H1 (cell line): Measurements from ENCODE around the gene RMND5B. TPM values are rescaled to one million over a fixed set of nuclear protein-coding genes. Genes with fewer than 3 reads are reported as not detected.

Experiments
- CTCF ChIA-PET: fragments of 300-600 bp; sonication (Branson Sonifier 250); formaldehyde crosslinking; loops from one replicate; lab custom pipeline; 2021; ENCODE audit not compliant: partially characterized antibody; lab: Charles Lee
- POLR2A ChIA-PET: fragments of 300-600 bp; sonication (Branson Sonifier 250); formaldehyde crosslinking; loops from one replicate; lab custom pipeline; 2021; ENCODE audit warnings: inconsistent platforms; ENCODE audit not compliant: partially characterized antibody; lab: Charles Lee
- DNase-seq, 2 experiments: peaks; one replicate each; pipeline versions ENCODE4 v3.0.0 to v3.0.0-alpha.2; 2010 to 2022; ENCODE audit warnings: low spot score in 2 of 2, low read depth in 1 of 2, mixed read lengths in 1 of 2
- FAIRE-seq: peaks from 2 replicates; lab custom pipeline; 2011; peaks lifted over from hg19 to GRCh38; lab: Jason Lieb, UNC
- H2AFZ ChIP-seq: 2 replicates; pipeline ENCODE4 v1.8.1; 2012; ENCODE audit warnings: low read length, inconsistent platforms
- H2AK5ac ChIP-seq: 2 replicates; pipeline ENCODE4 v1.6.1; 2013; ENCODE audit warnings: low read depth, low read length
- H2BK120ac ChIP-seq: replicated peaks from 2 replicates; pipeline ENCODE3; 2013; ENCODE audit warnings: low read depth, low read length, inconsistent platforms
- H2BK12ac ChIP-seq: 2 replicates; pipeline ENCODE4 v1.6.1; 2013; ENCODE audit warnings: low read depth, low read length
- H2BK15ac ChIP-seq: 2 replicates; pipeline ENCODE4 v1.6.1; 2013; ENCODE audit warnings: low read length
- H2BK20ac ChIP-seq: 2 replicates; pipeline ENCODE4 v1.6.1; 2013; ENCODE audit warnings: low read length
- H2BK5ac ChIP-seq: 2 replicates; pipeline ENCODE4 v1.6.1; 2013; ENCODE audit warnings: low read depth, low read length
- H3K14ac ChIP-seq: 2 replicates; pipeline ENCODE4 v1.6.1; 2013; ENCODE audit warnings: inconsistent platforms; ENCODE audit not compliant: insufficient read length
- H3K18ac ChIP-seq: 2 replicates; pipeline ENCODE4 v1.6.1; 2013; ENCODE audit warnings: low read length; ENCODE audit errors: extremely low read depth
- H3K23ac ChIP-seq: 2 replicates; pipeline ENCODE4 v1.6.1; 2013; ENCODE audit warnings: inconsistent platforms; ENCODE audit not compliant: insufficient read length
- H3K23me2 ChIP-seq: 2 replicates; pipeline ENCODE4 v1.6.1; 2013; ENCODE audit warnings: low read depth, low read length
- H3K27ac ChIP-seq: 2 replicates; pipeline ENCODE4 v1.6.1; 2011; ENCODE audit warnings: low read depth, low read length, inconsistent platforms
- H3K27me3 ChIP-seq, 4 experiments: replicated peaks in 1 of 4; 1 replicate in 1 of 4; 2 replicates in 3 of 4; pipeline versions ENCODE4 v1.6.1 to v1.8.1; 2011 to 2013; ENCODE audit warnings: low read length in 3 of 4, mild to moderate bottlenecking in 3 of 4, inconsistent platforms in 2 of 4, mixed read lengths in 2 of 4, moderate library complexity in 1 of 4; ENCODE audit not compliant: control insufficient read depth in 3 of 4, insufficient read depth in 3 of 4; ENCODE audit errors: extremely low read depth in 1 of 4
- H3K36me3 ChIP-seq, 4 experiments: 2 replicates each; pipeline versions ENCODE4 v1.6.1 to v1.8.1; 2011 to 2013; ENCODE audit warnings: mild to moderate bottlenecking in 4 of 4, low read length in 3 of 4, moderate library complexity in 2 of 4, control low read depth in 1 of 4, inconsistent platforms in 1 of 4; ENCODE audit not compliant: insufficient read depth in 4 of 4, control insufficient read depth in 2 of 4
- H3K4ac ChIP-seq: replicated peaks from 2 replicates; pipeline ENCODE3; 2013; ENCODE audit warnings: low read length, low read depth, mixed read lengths, inconsistent platforms; ENCODE audit not compliant: insufficient read length
- H3K4me1 ChIP-seq, 4 experiments: replicated peaks in 1 of 4; 1 replicate in 1 of 4; 2 replicates in 3 of 4; pipeline versions ENCODE4 v1.6.1 to v1.8.1; 2011 to 2013; ENCODE audit warnings: low read length in 3 of 4, inconsistent platforms in 2 of 4, mixed read lengths in 1 of 4; ENCODE audit not compliant: insufficient read depth in 4 of 4, control insufficient read depth in 3 of 4
- H3K4me2 ChIP-seq, 2 experiments: 2 replicates each; pipeline versions ENCODE4 v1.6.1 to v1.8.1; 2011 to 2013; ENCODE audit warnings: low read depth in 2 of 2, low read length in 2 of 2, control low read depth in 1 of 2, inconsistent platforms in 1 of 2, mild to moderate bottlenecking in 1 of 2; ENCODE audit not compliant: insufficient read depth in 1 of 2
- H3K4me3 ChIP-seq, 4 experiments: fragments of 200-600, 300-600 bp in 1 of 4; sonication (generic), shearing (Covaris generic), sonication (Bioruptor Twin) in 1 of 4; 2 replicates each; pipeline versions ENCODE4 v1.5.1 to v1.8.1; 2011 to 2016; ENCODE audit warnings: low read length in 4 of 4, low read depth in 3 of 4, control low read depth in 2 of 4, inconsistent platforms in 2 of 4, mild to moderate bottlenecking in 2 of 4, mixed read lengths in 1 of 4, moderate library complexity in 1 of 4; ENCODE audit not compliant: insufficient read depth in 2 of 4; ENCODE audit errors: extremely low read depth in 1 of 4
- H3K56ac ChIP-seq: replicated peaks from 2 replicates; pipeline ENCODE3; 2013; ENCODE audit warnings: low read depth, mild to moderate bottlenecking, mixed read lengths, low read length, inconsistent platforms; ENCODE audit not compliant: insufficient read length
- H3K79me1 ChIP-seq: 2 replicates; pipeline ENCODE4 v1.6.1; 2013; ENCODE audit warnings: low read depth, low read length, control low read depth
- H3K79me2 ChIP-seq, 2 experiments: 2 replicates each; pipeline versions ENCODE4 v1.6.1 to v1.8.1; 2012 to 2013; ENCODE audit warnings: low read length in 2 of 2, mild to moderate bottlenecking in 2 of 2, inconsistent platforms in 1 of 2; ENCODE audit not compliant: insufficient read depth in 2 of 2, control insufficient read depth in 1 of 2
- H3K9ac ChIP-seq, 4 experiments: replicated peaks in 1 of 4; 1 replicate in 1 of 4; 2 replicates in 3 of 4; pipeline versions ENCODE4 v1.6.1 to v1.8.1; 2011 to 2013; ENCODE audit warnings: low read depth in 3 of 4, low read length in 3 of 4, control low read depth in 2 of 4, mild to moderate bottlenecking in 2 of 4, moderate library complexity in 2 of 4, inconsistent platforms in 1 of 4; ENCODE audit errors: extremely low read depth in 1 of 4
- H3K9me3 ChIP-seq, 2 experiments: 2 replicates each; pipeline versions ENCODE4 v1.6.1 to v1.8.1; 2012 to 2013; ENCODE audit warnings: mild to moderate bottlenecking in 2 of 2, moderate library complexity in 2 of 2, control low read depth in 1 of 2, inconsistent platforms in 1 of 2, low read depth in 1 of 2, low read length in 1 of 2, mixed read lengths in 1 of 2; ENCODE audit not compliant: insufficient read depth in 2 of 2
- H4K20me1 ChIP-seq, 2 experiments: replicated peaks in 1 of 2; 2 replicates each; pipeline versions ENCODE3 to v1.8.1; 2011 to 2013; ENCODE audit warnings: inconsistent platforms in 2 of 2, low read length in 2 of 2, mild to moderate bottlenecking in 1 of 2; ENCODE audit not compliant: insufficient read depth in 2 of 2, control insufficient read depth in 1 of 2
- H4K5ac ChIP-seq: 2 replicates; pipeline ENCODE4 v1.6.1; 2013; ENCODE audit warnings: low read length, low read depth, mixed read lengths, inconsistent platforms; ENCODE audit not compliant: insufficient read length
- H4K8ac ChIP-seq: 2 replicates; pipeline ENCODE4 v1.8.0; 2013; ENCODE audit warnings: mild to moderate bottlenecking, moderate library complexity, low read length, inconsistent platforms; ENCODE audit not compliant: insufficient read depth; ENCODE audit errors: extremely low read depth
- H4K91ac ChIP-seq: replicated peaks from 2 replicates; pipeline ENCODE3; 2013; ENCODE audit warnings: low read length, mixed read lengths, inconsistent platforms; ENCODE audit not compliant: insufficient read length
- CREB1 ChIP-seq: IDR thresholded peaks from 2 replicates; pipeline ENCODE4 v1.6.1; 2012; ENCODE audit warnings: inconsistent platforms
- KDM5A ChIP-seq: fragments of 200-600 bp; IDR thresholded peaks from 2 replicates; pipeline ENCODE4 v1.7.1; 2012; ENCODE audit warnings: mild to moderate bottlenecking, low read length, inconsistent platforms, mixed read lengths
- POU5F1 ChIP-seq: IDR thresholded peaks from 2 replicates; pipeline ENCODE4 v1.6.1; 2011; ENCODE audit warnings: low read depth, mild to moderate bottlenecking, low read length, moderate library complexity
- TBP ChIP-seq: IDR thresholded peaks from 2 replicates; pipeline ENCODE4 v1.6.1; 2011; ENCODE audit warnings: low read depth, low read length, improper control_type of control experiment
- WGBS, 2 experiments: shearing (Covaris generic) in 1 of 2; methylation state at CpG; one replicate each; pipeline versions ENCODE4 v1.1.6 to v1.1.7; 2013 to 2015; ENCODE audit warnings: low lambda C conversion rate in 2 of 2, mixed read lengths in 2 of 2, inconsistent platforms in 1 of 2, low coverage in 1 of 2, missing lambda C conversion rate in 1 of 2; ENCODE audit not compliant: insufficient replicate concordance in 2 of 2, insufficient coverage in 1 of 2, insufficient read length in 1 of 2; ENCODE audit errors: extremely low coverage in 1 of 2, missing lambda C conversion rate in 1 of 2; 5-methylcytosine and 5-hydroxymethylcytosine counted together
- long read RNA-seq, 2 experiments: library from RNA in 1 of 2; library from capped mRNA in 1 of 2; stranded (forward); transcript quantifications; one replicate each; pipeline ENCODE4 v2.0.0, GENCODE V29; 2021; ENCODE audit warnings: inconsistent platforms in 1 of 2
- polyA minus RNA-seq, 3 experiments: library from RNA; depleted of rRNA, polyadenylated mRNA; stranded (reverse); fragments of >200 nt; gene quantifications; 1 replicate in 2 of 3; 2 replicates in 1 of 3; pipeline ENCODE4 v1.2.3, GENCODE V29; 2011
- polyA plus RNA-seq, 7 experiments: library from polyadenylated mRNA; depleted of rRNA in 3 of 7; stranded (reverse) in 5 of 7; unstranded in 2 of 7; fragments of >200 nt in 5 of 7; fragments of 200-250 nt in 2 of 7; gene quantifications; 1 replicate in 5 of 7; 2 replicates in 1 of 7; 4 replicates in 1 of 7; pipeline versions ENCODE4 v1.2.1 to v1.2.3, GENCODE V29; 2011 to 2013; ENCODE audit warnings: missing spikeins in 2 of 7, mixed read lengths in 2 of 7
- total RNA-seq: library from RNA; stranded (reverse); fragmentation: NEBNext Ultra II Directional; extraction: Animal tissue kit (Norgen Biotek cat#: 25700); gene quantifications from 2 replicates; pipeline ENCODE4 v1.2.1, GENCODE V29; 2021
- TF ChIP-seq, protein P1 (sequence below): IDR thresholded peaks from 2 replicates; pipeline ENCODE4 v1.6.1; 2011; ENCODE audit warnings: low read depth, mild to moderate bottlenecking, low read length; ENCODE audit not compliant: insufficient read depth

RMND5B gene
- total RNA-seq (74.6 and 75.9 TPM in 2 replicates), polyA plus RNA-seq (2011; rRNA removed) (90.2 and 106 TPM in 2 replicates), polyA minus RNA-seq (2011; rRNA and poly(A)+ RNA removed) (107 and 109 TPM in 2 replicates)
- polyA plus RNA-seq (2011; cell fraction: cytosol; rRNA removed), result 105 TPM
- 153 TPM for polyA plus RNA-seq (2011; cell fraction: nucleus; rRNA removed)
- 65.3 to 93.7 TPM (median 87.0 TPM) in 4 replicates for polyA plus RNA-seq (2012, experiment 1 of 2)
- 74.6 TPM for polyA plus RNA-seq (2012, experiment 2 of 2)
- 53.0 TPM for polyA plus RNA-seq (2013, experiment 1 of 2)
- polyA plus RNA-seq (2013, experiment 2 of 2), result 51.3 TPM
- 52.0 TPM for polyA minus RNA-seq (2011; cell fraction: cytosol; rRNA and poly(A)+ RNA removed)
- polyA minus RNA-seq (2011; cell fraction: nucleus; rRNA and poly(A)+ RNA removed), result 71.2 TPM
- long read RNA-seq, experiment 1, transcript RMND5B-211 (8 exons, 2,820 nt), result major isoform, 5 of 42 reads
- long read RNA-seq, experiment 1, partial matches to known transcripts, result 26 of 42 reads
- long read RNA-seq, experiment 1, other reads (novel, unspliced or antisense), result 8 of 42 reads
- long read RNA-seq, experiment 2, transcript RMND5B-201 (11 exons, 1,929 nt), result major isoform, 28 of 56 reads
- long read RNA-seq, experiment 2, transcript RMND5B-205 (3 exons, 2,393 nt), result minor isoform, 6 of 56 reads
- long read RNA-seq, experiment 2, partial matches to known transcripts, result 14 of 56 reads
- long read RNA-seq, experiment 2, other reads (novel, unspliced or antisense), result 8 of 56 reads

GRCh38 chr5:178130576-178131445, at the start of gene RMND5B:
RMND5B (plus strand) TSS chr5:178131014; CDS start chr5:178138120, 7,106 bp downstream.
- Histone ChIP-seq H4K8ac (peak within 1 kb of the TSS; percentile 90), H2BK20ac (no peak within 1 kb of the TSS), H3K79me2 (peaks cover 4 to 42% of the 10 kb centered on the region in 2 experiments; a peak in 3 of 4 replicates), H4K91ac (peak within 1 kb of the TSS; percentile 44), H4K20me1 (peaks cover 0 to 8% of the 10 kb centered on the region in 2 experiments), H2BK15ac (no peak within 1 kb of the TSS), H3K4me3 (peak within 1 kb of the TSS; percentile 72 to 95 (median 78)), H3K9ac (peak within 1 kb of the TSS; percentile 45 to 94 (median 77)), H2BK12ac (no peak within 1 kb of the TSS; the same call in 1 of the 2 replicates), H2BK120ac (peak within 1 kb of the TSS; percentile 61), H3K4me1 (peaks cover 4 to 17% (median 13%) of the 10 kb centered on the region in 4 experiments), H2BK5ac (peak within 1 kb of the TSS; percentile 50), H2AFZ (no peak within 1 kb of the TSS), H3K23me2 (peaks cover 5% of the 10 kb centered on the region; the same call in 1 of the 2 replicates), H3K4me2 (peak within 1 kb of the TSS; percentile 73 to 92), H3K27ac (peak within 1 kb of the TSS; percentile 86), H3K9me3 (no peaks in the 10 kb centered on the region), H3K36me3 (peaks cover 2 to 22% (median 10%) of the 10 kb centered on the region in 4 experiments; a peak in 5 of 8 replicates), H3K18ac (peak within 1 kb of the TSS; percentile 88), H4K5ac (peak within 1 kb of the TSS; percentile 89), H3K27me3 (no peaks in the 10 kb centered on the region), H3K79me1 (peaks cover 11% of the 10 kb centered on the region), H3K4ac (peak within 1 kb of the TSS; percentile 97), H2AK5ac (no peak within 1 kb of the TSS), H3K23ac (no peak within 1 kb of the TSS), H3K14ac (no peak within 1 kb of the TSS), H3K56ac (peak within 1 kb of the TSS; percentile 92)
- 2% methylated on average over 80 of the region's 102 CpGs; no CpG with 5 or more reads in 1 of the 2 experiments for WGBS, 2 experiments
- CTCF ChIA-PET, result interaction anchor here (0.9 to 9.2 kb wide), 5 partner anchors 11 to 55 kb away, joined by 4 to 125 read pairs (median 8); partner anchors contain the start of gene N4BP3
- POLR2A ChIA-PET, result interaction anchor here (1.0 to 40.7 kb wide), 8 partner anchors 3 to 86 kb away, joined by 3 to 1250 read pairs (median 60); partner anchors contain the start of genes N4BP3, NHP2 and RMND5B
- peak in 1 of 2 experiments; percentile 87 for DNase-seq
- FAIRE-seq, result no peak
- TF ChIP-seq, protein P1, sequence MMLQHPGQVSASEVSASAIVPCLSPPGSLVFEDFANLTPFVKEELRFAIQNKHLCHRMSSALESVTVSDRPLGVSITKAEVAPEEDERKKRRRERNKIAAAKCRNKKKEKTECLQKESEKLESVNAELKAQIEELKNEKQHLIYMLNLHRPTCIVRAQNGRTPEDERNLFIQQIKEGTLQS, result no peak
- TF ChIP-seq KDM5A, result no peak
- TF ChIP-seq TBP, result peak; percentile 68; the same call in 1 of the 2 replicates
- TF ChIP-seq CREB1, result peak; percentile 52; the same call in 1 of the 2 replicates
- TF ChIP-seq POU5F1, result no peak
